ENCODE data around the gene PDE4B. TPM values are rescaled to one million over a fixed set of nuclear protein-coding genes. Genes with fewer than 3 reads are reported as not detected.
"Not testable (repeated sequence)": the region's sequence is repeated elsewhere in the genome, so short reads cannot be mapped to it uniquely, and the experiment has no call there.

PDE4B gene
- total RNA-seq, 1 donor from 2014 or later: 76.5 TPM

DNA sequence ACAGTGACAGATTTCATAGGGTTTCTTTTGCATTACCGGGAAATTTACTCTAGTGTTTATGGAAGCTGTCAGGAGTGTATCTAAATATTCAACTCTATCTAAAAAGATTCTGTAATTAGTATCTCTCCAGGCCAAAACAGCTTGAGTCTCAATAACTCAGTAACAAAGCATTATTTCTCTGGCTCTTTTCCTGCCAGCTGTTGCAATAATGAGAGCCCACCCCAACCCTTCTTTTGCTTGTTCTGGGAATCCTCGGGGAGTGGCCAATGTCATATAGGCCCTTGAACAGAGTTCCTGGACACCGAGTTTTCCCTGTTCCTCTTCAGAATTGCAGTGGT lies 621.1 kb downstream of the PDE4B start:
- no peak for DNase-seq (ENCODE audit: low read depth in 2 of 2)

DNA sequence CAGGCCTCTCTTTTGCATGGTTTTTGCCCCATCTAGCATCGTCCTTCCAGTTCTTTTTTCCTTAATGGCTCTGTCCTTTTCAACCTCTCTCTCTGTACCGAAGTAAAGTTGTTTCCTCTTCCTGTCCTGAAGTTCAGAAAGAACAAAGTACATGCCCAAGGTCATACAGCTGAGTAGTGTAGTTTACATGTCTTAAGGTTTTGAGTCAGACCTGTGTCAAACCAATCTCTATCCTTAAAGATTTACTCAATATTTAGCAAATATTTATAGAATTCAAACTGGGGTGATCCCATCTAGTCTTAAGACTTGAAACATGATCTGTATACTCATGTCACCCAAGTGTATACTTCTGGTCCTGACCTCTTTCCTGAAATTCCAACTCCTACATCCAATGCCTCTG lies 622.6 kb downstream of the PDE4B start:
- no peak for DNase-seq (ENCODE audit: low read depth in 2 of 2)

GRCh38 chr1:66415866-66416265 lies 623.2 kb downstream of the PDE4B start:
- no peak for DNase-seq (ENCODE audit: low read depth in 2 of 2)

DNA sequence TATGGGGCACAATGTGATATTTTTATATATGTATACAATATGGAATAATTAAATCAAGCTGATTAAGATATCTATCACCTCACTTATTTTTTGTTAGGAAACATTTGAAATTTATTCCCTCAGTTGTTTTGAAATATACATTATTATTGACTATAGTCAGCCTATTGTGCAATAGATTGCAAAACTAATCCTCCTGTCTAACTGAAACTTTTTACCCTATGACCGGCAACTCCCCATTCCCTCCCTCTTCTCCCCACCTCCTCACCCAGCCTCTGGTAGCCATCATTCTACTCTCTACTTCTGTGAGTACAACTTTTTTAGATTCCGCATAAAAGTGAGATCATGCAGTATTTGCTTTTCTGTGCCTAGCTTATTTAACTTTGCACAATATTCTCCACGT lies 623.6 kb downstream of the PDE4B start:
- DNase-seq (ENCODE audit: low read depth in 2 of 2): no peak

DNA sequence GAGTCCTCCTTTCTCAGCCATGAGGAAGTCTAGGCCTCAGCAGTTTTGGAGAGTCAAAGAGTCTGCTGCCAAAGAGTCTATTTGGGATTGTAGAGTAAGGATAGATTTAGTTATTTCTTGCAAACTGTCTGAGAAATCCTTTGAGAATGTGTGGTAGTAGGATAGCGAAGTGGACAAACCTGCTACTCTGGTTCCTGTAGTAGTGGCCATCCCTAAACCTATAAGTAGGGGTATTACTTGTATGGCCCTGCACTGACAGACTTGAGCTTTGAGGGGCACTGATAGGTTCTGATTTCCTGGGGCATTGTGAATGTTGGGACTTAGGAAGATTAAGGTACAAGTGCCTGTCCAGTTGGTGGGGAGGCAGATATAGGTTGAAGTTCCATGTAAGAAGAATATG lies 625.3 kb downstream of the PDE4B start:
- no peak for DNase-seq (ENCODE audit: low read depth in 2 of 2)

DNA sequence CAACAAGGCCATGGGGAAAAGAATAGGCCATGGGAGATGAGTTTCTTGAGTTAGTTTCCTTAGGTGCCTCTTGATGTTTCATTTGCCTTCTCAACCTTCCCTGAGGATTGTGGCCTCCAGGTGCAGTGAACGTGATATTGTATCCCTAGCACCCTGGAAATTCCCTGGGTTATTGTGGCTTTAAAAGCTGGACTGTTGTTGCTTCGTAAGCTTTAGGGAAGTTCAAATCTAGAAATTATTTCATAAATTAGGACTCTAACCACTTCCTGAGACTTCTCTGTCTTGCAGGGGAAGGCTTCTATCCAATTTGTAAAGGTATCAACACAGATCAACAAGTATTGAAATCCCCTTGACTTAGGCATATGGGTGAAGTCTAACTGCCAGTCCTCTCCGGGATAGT lies 627.5 kb downstream of the PDE4B start:
- DNase-seq (ENCODE audit: low read depth in 2 of 2): not testable (repeated sequence)

DNA sequence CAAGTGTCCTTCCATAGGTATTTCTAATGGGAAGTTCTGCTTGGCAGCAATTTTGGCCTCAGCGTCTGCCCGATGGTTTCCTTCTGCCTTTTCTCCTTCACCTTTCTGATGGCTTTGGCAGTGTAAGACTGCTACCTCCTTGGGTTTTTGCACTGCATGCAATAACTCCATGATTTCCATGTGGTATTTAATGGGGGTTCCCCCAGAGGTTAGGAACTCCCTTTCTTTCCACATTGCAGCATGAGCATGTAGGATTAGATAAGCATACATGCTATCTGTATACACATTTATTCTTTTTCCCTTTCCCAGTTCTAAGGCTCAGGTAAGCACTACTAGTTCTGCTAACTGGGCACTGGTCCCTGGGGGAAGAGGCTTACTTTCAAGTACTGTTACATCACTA lies 628.2 kb downstream of the PDE4B start:
- not testable (repeated sequence) for DNase-seq (ENCODE audit: low read depth in 2 of 2)

DNA sequence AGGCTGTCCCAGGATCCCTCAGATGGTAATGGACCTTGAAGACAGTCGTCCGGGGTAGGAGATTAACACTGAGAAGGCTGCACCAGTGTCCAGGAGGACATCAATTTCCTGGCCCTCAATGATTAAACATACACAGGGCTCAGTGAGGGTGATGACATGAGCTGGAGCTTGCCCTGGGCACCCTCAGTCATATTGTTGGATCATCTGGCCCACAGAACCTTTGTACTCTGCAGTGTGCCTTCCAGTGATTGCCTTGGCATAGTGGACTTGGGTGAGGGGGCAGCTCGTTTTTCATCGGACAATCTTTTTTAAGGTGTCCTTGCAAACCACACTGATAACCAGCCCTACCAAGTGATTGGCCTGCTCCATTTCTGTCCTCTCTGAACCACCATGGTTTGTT lies 630.1 kb downstream of the PDE4B start:
- no peak for DNase-seq (ENCODE audit: low read depth in 2 of 2)
